ENCODE data around the gene MTM1.

DNA sequence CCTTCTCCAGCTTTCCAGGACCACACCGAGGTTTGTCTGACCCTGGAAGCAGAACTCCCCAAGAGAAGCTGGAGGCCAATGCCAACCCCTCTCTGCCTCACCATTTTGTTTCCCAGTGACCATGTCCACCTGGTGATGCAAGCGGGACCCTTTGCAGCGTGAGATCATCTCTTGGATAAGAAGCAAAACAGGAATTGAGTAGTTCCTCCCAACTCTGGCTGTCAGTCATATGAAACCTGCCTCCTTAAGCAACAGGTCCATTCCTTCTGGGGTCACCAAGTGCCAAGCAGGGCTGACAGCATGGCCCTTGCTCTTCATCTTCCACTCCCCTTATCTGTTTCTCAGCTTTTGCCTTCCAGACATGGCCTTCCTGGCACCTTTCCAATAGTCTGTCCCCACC is 41.3 kb upstream of the MTM1 start:
- no peak for TF ChIP-seq CTCF (IDR thresholded peaks at IDR 0.05)
- no peak for TF ChIP-seq EZH2phosphoT487 (IDR thresholded peaks at IDR 0.05)
